K562 (cell line): Measurements from ENCODE around the gene SLC2A4RG. TPM values are rescaled to one million over a fixed set of nuclear protein-coding genes. Genes with fewer than 3 reads are reported as not detected.

ENCODE experiments used
- CBX3 ChIP-seq, 2 experiments: IDR thresholded peaks; 1 replicate in 1 of 2; 2 replicates in 1 of 2; pipeline ENCODE4 v1.6.1; 2012; ENCODE audit warnings: inconsistent platforms in 2 of 2, low read length in 2 of 2, borderline replicate concordance in 1 of 2, control low read depth in 1 of 2
- CHD1 ChIP-seq: fragments of 200-600 bp; sonication (generic); IDR thresholded peaks from one replicate; pipeline ENCODE4 v1.6.1; 2012; ENCODE audit warnings: mild to moderate bottlenecking, moderate library complexity, low read length, inconsistent platforms
- DPF2 ChIP-seq: fragments of 450-650 bp; IDR thresholded peaks from 2 replicates; pipeline ENCODE4 v1.6.1; 2016
- HCFC1 ChIP-seq: IDR thresholded peaks from 2 replicates; pipeline ENCODE4 v1.6.1; 2012; ENCODE audit warnings: low read depth, low read length, improper control_type of control experiment
- HDAC8 ChIP-seq: fragments of 450-650 bp; IDR thresholded peaks from 2 replicates; pipeline ENCODE4 v1.6.1; 2016; ENCODE audit warnings: mild to moderate bottlenecking, missing genetic modification characterization, moderate library complexity, missing compliant biosample characterization
- MEIS2 ChIP-seq: fragments of 450-650 bp; IDR thresholded peaks from 2 replicates; pipeline ENCODE4 v1.6.1; 2014; ENCODE audit warnings: mild to moderate bottlenecking; ENCODE audit not compliant: partially characterized antibody
- NFIC ChIP-seq: fragments of 450-650 bp; IDR thresholded peaks from 2 replicates; pipeline ENCODE4 v1.6.1; 2017; ENCODE audit warnings: mild to moderate bottlenecking, inconsistent platforms
- NONO ChIP-seq, 2 experiments: fragments of 200-400 bp in 1 of 2; fragments of 450-650 bp in 1 of 2; formaldehyde crosslinking in 1 of 2; IDR thresholded peaks; 2 replicates each; pipeline ENCODE4 v1.6.1; 2017; ENCODE audit warnings: low read depth in 2 of 2, mild to moderate bottlenecking in 2 of 2, moderate library complexity in 2 of 2, low read length in 1 of 2
- PCBP2 ChIP-seq: fragments of 200-400 bp; formaldehyde crosslinking; IDR thresholded peaks from 2 replicates; pipeline ENCODE4 v1.6.1; 2018; ENCODE audit warnings: low read length, low read depth, mild to moderate bottlenecking, moderate library complexity; ENCODE audit not compliant: poor library complexity, severe bottlenecking
- POLR2A ChIP-seq: fragments of 450-650 bp; conservative IDR thresholded peaks from 2 replicates; pipeline ENCODE4 v1.6.1; 2016
- SRSF9 ChIP-seq: fragments of 200-400 bp; formaldehyde crosslinking; IDR thresholded peaks from 2 replicates; pipeline ENCODE4 v1.6.1; 2017; ENCODE audit warnings: low read depth, low read length, borderline replicate concordance
- ZNF644 ChIP-seq: fragments of 200-800 bp; sonication (Bioruptor generic); IDR thresholded peaks from 2 replicates; pipeline ENCODE4 v1.6.1; 2016; ENCODE audit warnings: low read depth, missing genetic modification characterization, missing compliant biosample characterization
- ZNF75A ChIP-seq: fragments of 450-650 bp; formaldehyde crosslinking; IDR thresholded peaks from 2 replicates; pipeline ENCODE4 v1.4.0; 2020; ENCODE audit warnings: mild to moderate bottlenecking
- polyA plus RNA-seq, 8 experiments: library from polyadenylated mRNA; depleted of rRNA in 4 of 8; stranded (reverse) in 5 of 8; unstranded in 3 of 8; fragments of >200 nt; fragmentation: Nextera tagmentation in 2 of 8; fragmentation: Illumina TruSeq in 1 of 8; extraction: Ambion mirVana in 2 of 8; extraction: Trizol in 1 of 8; gene quantifications; 2 replicates each; pipeline versions ENCODE4 v1.2.1 to v1.2.3, GENCODE V29; 2011 to 2014; ENCODE audit warnings: inconsistent platforms in 1 of 8, missing spikeins in 1 of 8
- total RNA-seq, 7 experiments: library from RNA; depleted of rRNA in 6 of 7; stranded (reverse); fragments of >200 nt in 6 of 7; fragmentation: Illumina TruSeq in 2 of 7; extraction: Trizol in 2 of 7; gene quantifications; 2 replicates each; pipeline versions ENCODE4 v1.2.1 to v1.2.3, GENCODE V29; 2011 to 2021; ENCODE audit warnings: low replicate concordance in 1 of 7
- TF ChIP-seq, protein P1 (sequence below): sonication (generic); formaldehyde crosslinking; IDR thresholded peaks from 2 replicates; pipeline ENCODE4 v1.8.1; 2023; ENCODE audit warnings: missing genetic modification reagents, mild to moderate bottlenecking, borderline replicate concordance
- TF ChIP-seq, protein P2 (sequence below): fragments of 200-800 bp; sonication (Bioruptor generic); IDR thresholded peaks from 2 replicates; pipeline ENCODE4 v1.6.1; 2017; ENCODE audit warnings: missing genetic modification characterization, missing compliant biosample characterization
- TF ChIP-seq, protein P3 (sequence below): fragments of 250-450 bp; sonication (Bioruptor Pico); IDR thresholded peaks from 2 replicates; pipeline ENCODE4 v1.8.0; 2021; ENCODE audit warnings: moderate library complexity, mild to moderate bottlenecking, inconsistent platforms

Gene SLC2A4RG
- total and polyA plus RNA-seq, 9 of the 15 experiments (the other 6 are each of a cell fraction or from before 2014, with no cell fraction given), result 0.34 to 97.3 (median 26.5) TPM

DNA sequence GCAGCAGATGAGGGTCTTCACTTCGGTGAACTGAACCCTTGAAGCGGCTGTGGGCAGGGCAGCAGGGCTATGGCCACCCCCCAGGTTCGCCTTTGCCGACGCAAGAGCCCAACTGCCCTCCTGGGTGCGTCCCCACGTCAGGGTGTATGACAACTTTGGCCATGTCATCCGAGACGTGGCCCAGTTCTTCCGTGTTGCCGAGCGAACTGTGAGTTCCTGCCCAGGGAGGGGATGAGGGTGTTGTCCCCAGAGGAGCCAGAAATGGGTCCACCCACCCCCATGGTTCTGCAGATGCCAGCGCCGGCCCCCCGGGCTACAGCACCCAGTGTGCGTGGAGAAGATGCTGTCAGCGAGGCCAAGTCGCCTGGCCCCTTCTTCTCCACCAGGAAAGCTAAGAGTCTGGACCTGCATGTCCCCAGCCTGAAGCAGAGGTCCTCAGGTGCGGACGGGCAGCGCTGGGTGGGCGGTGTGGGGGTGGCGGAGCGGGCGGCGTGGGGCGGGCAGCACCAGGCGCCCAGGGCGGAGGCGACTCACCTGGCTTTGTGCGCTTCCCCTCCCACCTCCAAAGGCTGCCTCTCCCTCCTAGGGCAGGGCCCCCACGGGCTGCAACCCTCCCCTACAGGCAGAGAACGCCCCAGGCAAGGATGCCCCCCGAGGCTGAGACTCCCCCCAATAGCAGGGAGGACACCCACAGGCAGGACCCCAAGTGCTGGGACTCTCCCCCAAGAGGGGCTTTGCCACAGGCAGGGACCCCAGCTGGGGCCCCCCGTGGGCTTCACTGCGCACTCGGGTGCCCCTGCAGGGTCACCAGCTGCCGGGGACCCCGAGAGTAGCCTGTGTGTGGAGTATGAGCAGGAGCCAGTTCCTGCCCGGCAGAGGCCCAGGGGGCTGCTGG is 49.3 kb upstream of the SLC2A4RG start (continued):
- no peak for TF ChIP-seq PCBP2
- TF ChIP-seq ZNF644, result no peak
- no peak for TF ChIP-seq MEIS2
- TF ChIP-seq CHD1, result no peak
- TF ChIP-seq HDAC8 (tag), result no peak
- no peak for TF ChIP-seq SRSF9
- no peak for TF ChIP-seq NFIC
- no peak for TF ChIP-seq CBX3 (IDR thresholded peaks at IDR 0.05; ENCODE audit: borderline replicate concordance in 1 of 2, low read length in 2 of 2)
- TF ChIP-seq POLR2A, result 0 out of 2 replicates have a peak, but pooled peaks have one; percentile 13
- TF ChIP-seq, protein P1, sequence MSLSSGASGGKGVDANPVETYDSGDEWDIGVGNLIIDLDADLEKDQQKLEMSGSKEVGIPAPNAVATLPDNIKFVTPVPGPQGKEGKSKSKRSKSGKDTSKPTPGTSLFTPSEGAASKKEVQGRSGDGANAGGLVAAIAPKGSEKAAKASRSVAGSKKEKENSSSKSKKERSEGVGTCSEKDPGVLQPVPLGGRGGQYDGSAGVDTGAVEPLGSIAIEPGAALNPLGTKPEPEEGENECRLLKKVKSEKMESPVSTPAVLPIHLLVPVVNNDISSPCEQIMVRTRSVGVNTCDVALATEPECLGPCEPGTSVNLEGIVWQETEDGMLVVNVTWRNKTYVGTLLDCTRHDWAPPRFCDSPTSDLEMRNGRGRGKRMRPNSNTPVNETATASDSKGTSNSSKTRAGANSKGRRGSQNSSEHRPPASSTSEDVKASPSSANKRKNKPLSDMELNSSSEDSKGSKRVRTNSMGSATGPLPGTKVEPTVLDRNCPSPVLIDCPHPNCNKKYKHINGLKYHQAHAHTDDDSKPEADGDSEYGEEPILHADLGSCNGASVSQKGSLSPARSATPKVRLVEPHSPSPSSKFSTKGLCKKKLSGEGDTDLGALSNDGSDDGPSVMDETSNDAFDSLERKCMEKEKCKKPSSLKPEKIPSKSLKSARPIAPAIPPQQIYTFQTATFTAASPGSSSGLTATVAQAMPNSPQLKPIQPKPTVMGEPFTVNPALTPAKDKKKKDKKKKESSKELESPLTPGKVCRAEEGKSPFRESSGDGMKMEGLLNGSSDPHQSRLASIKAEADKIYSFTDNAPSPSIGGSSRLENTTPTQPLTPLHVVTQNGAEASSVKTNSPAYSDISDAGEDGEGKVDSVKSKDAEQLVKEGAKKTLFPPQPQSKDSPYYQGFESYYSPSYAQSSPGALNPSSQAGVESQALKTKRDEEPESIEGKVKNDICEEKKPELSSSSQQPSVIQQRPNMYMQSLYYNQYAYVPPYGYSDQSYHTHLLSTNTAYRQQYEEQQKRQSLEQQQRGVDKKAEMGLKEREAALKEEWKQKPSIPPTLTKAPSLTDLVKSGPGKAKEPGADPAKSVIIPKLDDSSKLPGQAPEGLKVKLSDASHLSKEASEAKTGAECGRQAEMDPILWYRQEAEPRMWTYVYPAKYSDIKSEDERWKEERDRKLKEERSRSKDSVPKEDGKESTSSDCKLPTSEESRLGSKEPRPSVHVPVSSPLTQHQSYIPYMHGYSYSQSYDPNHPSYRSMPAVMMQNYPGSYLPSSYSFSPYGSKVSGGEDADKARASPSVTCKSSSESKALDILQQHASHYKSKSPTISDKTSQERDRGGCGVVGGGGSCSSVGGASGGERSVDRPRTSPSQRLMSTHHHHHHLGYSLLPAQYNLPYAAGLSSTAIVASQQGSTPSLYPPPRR (CRISPR knock-in tag), result no peak
- TF ChIP-seq, protein P2, sequence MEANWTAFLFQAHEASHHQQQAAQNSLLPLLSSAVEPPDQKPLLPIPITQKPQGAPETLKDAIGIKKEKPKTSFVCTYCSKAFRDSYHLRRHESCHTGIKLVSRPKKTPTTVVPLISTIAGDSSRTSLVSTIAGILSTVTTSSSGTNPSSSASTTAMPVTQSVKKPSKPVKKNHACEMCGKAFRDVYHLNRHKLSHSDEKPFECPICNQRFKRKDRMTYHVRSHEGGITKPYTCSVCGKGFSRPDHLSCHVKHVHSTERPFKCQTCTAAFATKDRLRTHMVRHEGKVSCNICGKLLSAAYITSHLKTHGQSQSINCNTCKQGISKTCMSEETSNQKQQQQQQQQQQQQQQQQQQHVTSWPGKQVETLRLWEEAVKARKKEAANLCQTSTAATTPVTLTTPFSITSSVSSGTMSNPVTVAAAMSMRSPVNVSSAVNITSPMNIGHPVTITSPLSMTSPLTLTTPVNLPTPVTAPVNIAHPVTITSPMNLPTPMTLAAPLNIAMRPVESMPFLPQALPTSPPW (CRISPR knock-in tag), result no peak
- TF ChIP-seq NONO (IDR thresholded peaks at IDR 0.05; ENCODE audit: low read depth in 2 of 2, low read length in 1 of 2), result no peak
- TF ChIP-seq HCFC1, result no peak
- no peak for TF ChIP-seq ZNF75A (CRISPR knock-in tag)
- TF ChIP-seq DPF2, result no peak
- TF ChIP-seq, protein P3, sequence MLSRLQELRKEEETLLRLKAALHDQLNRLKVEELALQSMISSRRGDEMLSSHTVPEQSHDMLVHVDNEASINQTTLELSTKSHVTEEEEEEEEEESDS, result no peak
